KOPT-K1 (cell line): Measurements from ENCODE around the gene HNRNPLL.
"Not testable (repeated sequence)": the region's sequence is repeated elsewhere in the genome, so short reads cannot be mapped to it uniquely, and the experiment has no call there.

ENCODE experiments used
- H3K27ac ChIP-seq: fragments of 200-600 bp; sonication (generic); 2 replicates; pipeline ENCODE4 v1.5.1; 2016; ENCODE audit warnings: antibody characterized with exemption, mild to moderate bottlenecking, low read depth, low read length; ENCODE audit not compliant: poor library complexity, severe bottlenecking
- H3K36me3 ChIP-seq: fragments of 200-600 bp; sonication (generic); 2 replicates; pipeline ENCODE4 v1.5.1; 2017; ENCODE audit warnings: antibody characterized with exemption, mild to moderate bottlenecking, low read length, moderate library complexity; ENCODE audit not compliant: insufficient read depth
- H3K9me3 ChIP-seq: fragments of 200-600 bp; sonication (generic); 2 replicates; pipeline ENCODE4 v1.5.1; 2017; ENCODE audit warnings: antibody characterized with exemption, low read length, mild to moderate bottlenecking; ENCODE audit not compliant: insufficient read depth, poor library complexity, severe bottlenecking

HNRNPLL gene

DNA sequence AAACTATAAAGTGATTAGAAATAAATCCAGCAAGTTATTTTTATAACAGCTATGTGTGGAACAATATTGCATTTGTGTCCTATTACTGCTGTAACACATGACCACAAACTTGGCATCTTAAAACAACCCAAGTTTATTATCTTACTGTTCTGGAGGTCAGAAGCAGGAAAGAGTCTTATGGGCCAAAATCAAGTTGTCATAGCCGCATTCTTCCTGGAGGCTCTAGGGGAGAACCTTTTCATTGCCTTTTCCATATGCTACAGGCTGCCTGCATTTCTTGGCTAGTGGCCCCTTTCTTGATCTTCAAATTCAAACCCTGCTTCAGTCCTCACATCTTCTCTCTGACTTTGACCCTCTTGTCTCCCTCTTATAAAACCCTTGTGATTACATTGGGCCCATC lies 27.0 kb upstream of the HNRNPLL start:
- peaks cover 6% of the 10 kb centered on the region for H3K9me3 ChIP-seq
- no peak overlapping the region for H3K27ac ChIP-seq
- no peaks in the 10 kb centered on the region for H3K36me3 ChIP-seq

DNA sequence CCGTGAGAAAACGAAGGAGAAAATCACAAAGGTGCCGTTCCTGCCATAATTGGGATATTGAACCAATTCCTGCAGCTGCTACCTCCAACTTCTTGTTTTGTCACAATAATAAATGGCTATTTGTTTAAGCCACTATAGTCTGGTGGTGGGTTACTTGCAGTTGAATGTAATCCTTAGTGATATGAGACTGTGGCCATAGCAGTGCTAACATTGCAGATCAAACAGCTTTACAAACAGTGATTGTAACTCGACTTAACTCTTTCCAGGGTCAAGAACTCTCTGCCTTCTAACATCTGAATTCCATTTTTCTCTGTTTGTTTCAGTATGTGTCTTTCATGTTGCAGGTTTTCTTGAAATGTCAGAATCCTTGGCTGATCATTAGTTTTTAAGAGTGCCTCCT lies 24.7 kb upstream of the HNRNPLL start:
- no peaks in the 10 kb centered on the region for H3K36me3 ChIP-seq
- H3K9me3 ChIP-seq, result peaks cover 6% of the 10 kb centered on the region
- peak overlapping the region; percentile 98 for H3K27ac ChIP-seq

DNA sequence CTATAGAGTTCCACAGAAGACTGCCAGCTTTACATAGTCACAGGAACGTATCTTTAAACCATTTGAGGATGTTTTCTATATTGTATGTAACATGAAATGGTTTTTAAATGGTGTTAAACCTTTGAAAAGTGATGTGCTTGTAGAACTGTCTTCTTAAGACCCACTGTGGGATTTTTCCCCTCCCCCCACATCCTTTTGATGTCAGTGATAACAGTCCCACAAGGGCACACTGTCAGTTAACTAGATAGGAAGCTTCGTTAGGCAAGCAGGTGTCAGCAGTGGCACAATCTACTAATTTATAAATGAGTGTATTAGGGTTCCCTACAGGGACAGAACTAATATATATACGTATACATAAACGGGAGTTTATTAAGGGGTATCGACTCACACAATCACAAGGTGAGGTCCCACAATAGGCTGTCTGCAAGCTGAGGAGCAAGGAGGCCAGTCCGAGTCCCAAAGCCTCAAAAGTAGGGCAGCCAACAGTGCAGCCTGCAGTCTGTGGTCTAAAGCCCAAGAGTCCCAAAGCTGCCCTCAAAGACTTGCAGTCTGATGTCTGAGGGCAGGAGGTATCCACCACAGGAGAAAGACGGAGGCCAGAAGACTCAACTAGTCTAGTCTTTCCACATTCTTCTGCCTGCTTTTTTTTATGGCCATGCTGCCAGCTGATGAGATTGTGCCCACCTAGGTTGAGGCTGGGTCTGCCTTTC lies 23.8 kb upstream of the HNRNPLL start:
- H3K36me3 ChIP-seq, result no peaks in the 10 kb centered on the region
- H3K9me3 ChIP-seq, result peaks cover 6% of the 10 kb centered on the region
- peak overlapping the region; percentile 98 for H3K27ac ChIP-seq

DNA sequence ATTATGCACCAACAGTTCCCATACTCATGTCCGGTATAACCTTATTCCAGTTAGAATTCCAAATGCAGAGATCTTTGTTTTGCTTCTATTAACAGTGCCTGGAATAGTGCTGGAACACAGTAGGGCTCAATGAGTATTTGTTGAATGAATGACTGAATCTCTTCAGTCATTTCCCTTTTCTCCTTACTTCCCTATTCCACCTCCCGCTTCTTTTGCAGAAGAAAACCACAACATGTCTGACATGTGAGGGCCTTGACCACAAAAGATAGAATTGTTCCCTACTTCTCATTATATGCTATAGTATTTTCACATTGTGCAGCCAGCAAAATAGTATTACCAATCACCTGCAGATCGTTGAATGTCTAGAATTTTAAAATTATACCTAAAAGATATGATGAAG lies 19.5 kb upstream of the HNRNPLL start:
- Histone ChIP-seq H3K36me3 (no peaks in the 10 kb centered on the region), H3K9me3 (no peaks in the 10 kb centered on the region), H3K27ac (peak overlapping the region; percentile 0)

DNA sequence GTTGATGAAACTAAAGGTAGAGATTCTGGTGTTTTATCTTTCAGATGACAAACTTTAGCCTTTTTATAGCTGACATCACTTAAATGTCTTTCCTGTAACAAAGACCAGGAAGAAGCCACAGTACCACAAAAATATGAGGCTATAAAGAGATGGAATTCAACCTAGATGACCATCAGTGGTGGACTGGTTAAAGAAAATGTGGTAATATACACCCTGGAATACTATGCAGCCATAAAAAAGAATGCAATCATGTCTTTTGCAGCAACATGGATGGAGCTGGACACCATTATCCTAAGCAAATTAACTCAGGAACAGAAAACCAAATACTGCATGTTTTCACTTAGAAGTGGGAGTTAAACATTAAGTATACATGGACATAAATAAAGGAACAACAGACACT lies 18.3 kb upstream of the HNRNPLL start:
- no peak overlapping the region for H3K27ac ChIP-seq
- H3K36me3 ChIP-seq, result no peaks in the 10 kb centered on the region
- no peaks in the 10 kb centered on the region for H3K9me3 ChIP-seq

GRCh38 chr2:38620282-38620977 lies 17.7 kb upstream of the HNRNPLL start:
- H3K9me3 ChIP-seq, result no peaks in the 10 kb centered on the region
- H3K36me3 ChIP-seq, result no peaks in the 10 kb centered on the region
- H3K27ac ChIP-seq, result no peak overlapping the region

- Histone ChIP-seq H3K9me3 (no peaks in the 10 kb centered on the region), H3K27ac (no peak overlapping the region), H3K36me3 (no peaks in the 10 kb centered on the region)
Observed at GRCh38 chr2:38619458-38620164, 16.9 kb upstream of the HNRNPLL start.

DNA sequence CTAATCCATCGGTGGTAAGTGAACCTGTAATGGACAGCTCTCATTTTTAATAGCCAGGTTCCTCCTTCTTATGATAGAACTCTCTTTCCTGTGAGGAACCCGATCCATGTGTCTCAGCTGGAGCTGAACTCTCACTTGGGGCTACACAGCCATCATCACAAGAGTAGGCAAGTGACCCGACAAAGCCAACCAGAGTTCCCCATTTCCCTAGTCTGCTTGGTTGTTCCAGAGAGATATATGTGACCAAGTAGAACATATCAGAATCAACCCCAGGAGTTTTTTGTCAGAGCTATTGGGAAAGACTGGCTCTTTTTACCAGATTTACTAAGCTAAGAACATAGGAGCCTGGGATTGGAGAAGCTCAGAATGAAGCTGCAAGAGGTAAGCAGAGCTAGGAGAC lies 14.6 kb upstream of the HNRNPLL start:
- Histone ChIP-seq H3K9me3 (no peaks in the 10 kb centered on the region), H3K36me3 (no peaks in the 10 kb centered on the region), H3K27ac (no peak overlapping the region)

DNA sequence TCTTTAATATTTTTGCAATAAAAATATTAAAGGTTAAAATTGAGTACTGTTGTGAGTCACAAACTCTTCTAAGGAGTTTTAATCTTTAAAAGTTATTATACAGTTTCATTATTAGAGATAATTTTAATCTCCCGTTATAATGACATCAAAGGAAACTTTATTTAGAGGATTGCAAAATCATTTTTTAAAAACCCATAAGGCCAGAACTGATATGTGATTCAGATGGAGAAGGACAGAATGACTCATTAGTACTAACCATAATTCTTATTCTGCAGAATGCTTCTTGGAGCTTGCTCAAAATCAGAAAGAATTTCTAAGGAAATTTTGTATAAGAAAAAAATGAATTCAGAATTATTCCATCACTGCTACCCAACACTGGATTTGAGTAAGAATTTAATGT lies 12.5 kb upstream of the HNRNPLL start:
- no peaks in the 10 kb centered on the region for H3K9me3 ChIP-seq
- H3K27ac ChIP-seq, result no peak overlapping the region
- no peaks in the 10 kb centered on the region for H3K36me3 ChIP-seq

DNA sequence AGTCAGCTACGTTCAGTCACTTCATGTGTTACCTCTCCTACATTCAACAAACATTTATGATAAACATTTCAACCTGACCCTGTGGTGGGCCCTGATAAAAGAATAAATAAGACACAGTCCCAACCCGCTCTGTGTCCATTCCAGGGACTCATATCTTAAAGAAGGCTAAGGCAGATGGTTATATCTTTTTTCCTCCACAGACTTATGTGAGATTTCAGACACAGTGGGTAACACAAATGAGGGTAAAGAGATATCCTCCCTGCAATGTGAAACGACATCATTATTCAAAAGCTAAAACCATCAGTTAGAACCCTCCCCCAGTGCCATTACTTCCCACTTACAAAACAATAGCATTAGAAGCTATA lies 11.1 kb upstream of the HNRNPLL start:
- Histone ChIP-seq H3K27ac (no peak overlapping the region), H3K36me3 (no peaks in the 10 kb centered on the region), H3K9me3 (no peaks in the 10 kb centered on the region)

DNA sequence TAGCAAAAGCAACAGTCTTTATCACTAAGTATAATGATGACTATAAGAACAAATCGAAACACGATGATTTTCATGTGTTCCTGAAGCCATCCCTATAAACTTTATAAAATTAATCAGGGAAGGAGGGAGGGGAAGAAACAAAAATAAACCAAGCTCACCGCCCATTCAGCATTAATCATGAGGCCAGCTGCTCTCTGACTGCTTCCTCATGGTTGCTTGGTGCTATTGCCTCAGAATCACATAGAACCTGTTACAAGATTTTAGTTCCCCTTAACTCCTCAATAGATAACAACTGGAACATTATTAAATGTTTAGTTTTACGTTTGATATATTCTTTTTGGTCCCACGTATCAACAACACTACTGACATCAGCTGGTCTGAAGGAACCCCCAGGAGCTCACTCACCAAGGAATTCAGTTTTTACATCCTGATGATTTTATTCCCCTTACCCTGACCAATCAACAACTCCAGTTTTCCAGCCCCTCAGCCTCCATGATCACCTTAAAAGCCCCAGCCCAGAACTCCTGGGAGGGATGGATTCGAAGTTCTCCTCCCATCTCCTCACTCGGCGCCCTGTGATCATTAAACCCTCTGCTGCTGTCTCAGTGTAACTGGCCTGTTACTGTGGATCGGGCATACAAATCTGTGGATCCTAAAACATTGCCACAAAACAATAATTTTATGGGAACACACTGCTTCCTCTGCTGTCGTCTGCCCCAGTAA lies 10.6 kb upstream of the HNRNPLL start:
- Histone ChIP-seq H3K36me3 (no peaks in the 10 kb centered on the region), H3K9me3 (no peaks in the 10 kb centered on the region), H3K27ac (no peak overlapping the region)

DNA sequence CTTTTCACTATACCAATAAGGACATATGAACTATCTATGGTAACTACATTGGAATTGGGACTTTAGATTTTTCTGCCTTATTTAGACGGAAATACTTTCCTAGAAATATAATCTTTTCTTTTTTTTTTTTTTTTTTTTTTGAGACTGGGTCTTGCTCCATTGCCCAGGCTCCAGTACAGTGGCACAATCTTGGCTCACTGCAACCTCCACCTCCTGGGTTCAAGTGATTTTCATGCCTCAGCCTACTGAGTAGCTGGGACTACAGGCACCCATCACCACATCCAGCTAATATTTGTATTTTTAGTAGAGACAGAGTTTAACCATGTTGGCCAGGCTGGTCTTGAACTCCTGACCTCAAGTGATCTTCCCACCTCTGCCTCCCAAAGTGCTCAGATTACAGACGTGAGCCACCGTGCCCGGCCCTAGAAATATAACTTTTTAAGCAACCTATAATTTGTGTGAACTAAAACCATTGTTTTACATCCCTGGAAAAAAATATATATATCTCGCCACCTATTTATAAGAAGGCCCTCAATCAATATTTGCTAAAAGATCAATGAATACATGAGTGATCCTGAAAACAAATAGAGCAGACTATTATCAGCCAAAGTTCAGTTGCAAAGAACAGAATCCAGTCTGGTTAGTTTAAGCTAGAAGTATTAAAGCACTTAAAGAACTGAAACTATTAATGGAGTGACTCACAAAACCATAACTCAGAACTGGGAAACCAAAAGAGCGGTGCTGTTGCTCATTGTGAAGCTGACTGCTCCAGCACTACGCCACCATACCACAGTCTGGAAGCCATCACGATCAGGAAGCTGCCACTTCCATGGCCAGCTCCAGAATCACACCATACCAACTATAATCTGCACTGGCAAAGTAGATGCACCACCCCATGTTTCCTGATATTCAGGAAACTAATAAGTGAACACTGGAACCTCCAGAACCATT lies 8.4 kb upstream of the HNRNPLL start:
- H3K36me3 ChIP-seq, result no peaks in the 10 kb centered on the region
- no peak overlapping the region for H3K27ac ChIP-seq
- no peaks in the 10 kb centered on the region for H3K9me3 ChIP-seq

- H3K27ac ChIP-seq, H3K9me3 ChIP-seq, H3K36me3 ChIP-seq: not testable (repeated sequence)
Observed at GRCh38 chr2:38609246-38609645, 6.5 kb upstream of the HNRNPLL start.

GRCh38 chr2:38608755-38609154 lies 6.0 kb upstream of the HNRNPLL start:
- Histone ChIP-seq H3K36me3 (no peaks in the 10 kb centered on the region), H3K9me3 (no peaks in the 10 kb centered on the region), H3K27ac (no peak overlapping the region)
